Fibroblast of lung (primary cell): ENCODE measurements around the gene PILRA. TPM values are rescaled to one million over a fixed set of nuclear protein-coding genes. Genes with fewer than 3 reads are reported as not detected.

Source experiments
- DNase-seq, 2 donors: peaks; one replicate each; pipeline versions ENCODE4 v3.0.0 to v3.0.0-alpha.2; 2010; ENCODE audit warnings: low read depth in 2 of 2
- H2AFZ ChIP-seq: 2 replicates; pipeline ENCODE4 v1.5.1; 2012; ENCODE audit warnings: low read length, control low read depth, inconsistent platforms
- H3K27ac ChIP-seq: 2 replicates; pipeline ENCODE4 v1.5.1; 2011; ENCODE audit warnings: low read length, control low read depth; ENCODE audit not compliant: insufficient read depth
- H3K27me3 ChIP-seq: 2 replicates; pipeline ENCODE4 v1.5.1; 2011; ENCODE audit warnings: mild to moderate bottlenecking, low read length; ENCODE audit not compliant: control insufficient read depth, insufficient read depth
- H3K36me3 ChIP-seq: 2 replicates; pipeline ENCODE4 v1.5.1; 2011; ENCODE audit warnings: low read length; ENCODE audit not compliant: control insufficient read depth, insufficient read depth
- H3K4me1 ChIP-seq: 2 replicates; pipeline ENCODE4 v1.5.1; 2011; ENCODE audit warnings: low read length; ENCODE audit not compliant: control insufficient read depth, insufficient read depth; ENCODE audit errors: extremely low read depth
- H3K4me2 ChIP-seq: 2 replicates; pipeline ENCODE4 v1.5.1; 2011; ENCODE audit warnings: low read length, control low read depth; ENCODE audit not compliant: insufficient read depth; ENCODE audit errors: extremely low read depth
- H3K4me3 ChIP-seq, 4 experiments: fragments of 200-600 bp in 1 of 4; sonication (generic) in 1 of 4; replicated peaks in 1 of 4; 2 replicates each; pipeline ENCODE4 v1.5.1; 2011 to 2016; ENCODE audit warnings: low read length in 4 of 4, low read depth in 3 of 4, mild to moderate bottlenecking in 3 of 4, control low read depth in 2 of 4, inconsistent platforms in 1 of 4, mixed read lengths in 1 of 4; ENCODE audit not compliant: insufficient read depth in 1 of 4; ENCODE audit errors: control extremely low read depth in 1 of 4
- H3K79me2 ChIP-seq: 2 replicates; pipeline ENCODE4 v1.5.1; 2012; ENCODE audit warnings: mild to moderate bottlenecking, low read length, inconsistent platforms; ENCODE audit not compliant: control insufficient read depth, insufficient read depth
- H3K9ac ChIP-seq: 2 replicates; pipeline ENCODE4 v1.5.1; 2011; ENCODE audit warnings: mild to moderate bottlenecking, low read length, control low read depth; ENCODE audit not compliant: insufficient read depth
- H3K9me3 ChIP-seq: 2 replicates; pipeline ENCODE4 v1.5.1; 2012; ENCODE audit warnings: low read depth, low read length; ENCODE audit not compliant: control insufficient read depth, insufficient read depth
- H4K20me1 ChIP-seq: 2 replicates; pipeline ENCODE4 v1.5.1; 2011; ENCODE audit warnings: low read length; ENCODE audit not compliant: control insufficient read depth, insufficient read depth; ENCODE audit errors: extremely low read depth
- CTCF ChIP-seq, 2 donors: IDR thresholded peaks in 1 of 2; conservative IDR thresholded peaks in 1 of 2; 1 replicate in 1 of 2; 2 replicates in 1 of 2; pipeline ENCODE4 v1.5.1; 2011 to 2012; ENCODE audit warnings: low read length in 2 of 2, control low read depth in 1 of 2, inconsistent platforms in 1 of 2, low read depth in 1 of 2, mild to moderate bottlenecking in 1 of 2
- EZH2 ChIP-seq: IDR thresholded peaks from 2 replicates; pipeline ENCODE4 v1.5.1; 2012; ENCODE audit warnings: low read length, control low read depth, mild to moderate bottlenecking; ENCODE audit errors: missing control alignments
- polyA plus RNA-seq, 2 donors: library from polyadenylated mRNA; depleted of rRNA in 1 of 2; stranded (reverse) in 1 of 2; unstranded in 1 of 2; fragments of >200 nt; gene quantifications; 2 replicates each; pipeline ENCODE4 v1.2.1, GENCODE V29; 2011 to 2012; ENCODE audit warnings: missing spikeins in 1 of 2
- total RNA-seq: library from RNA; depleted of rRNA; stranded (reverse); fragments of >200 nt; gene quantifications from 2 replicates; pipeline ENCODE4 v1.2.1, GENCODE V29; 2014

Gene PILRA
- total and polyA plus RNA-seq, 2 donors (not counting 1 experiment from before 2014, with no cell fraction given): 0.15 to 0.33 TPM

GRCh38 chr7:100402241-100402640 lies 29.0 kb downstream of the PILRA start:
- DNase-seq: no peak
- Histone ChIP-seq H3K27me3 (peaks cover 2% of the 10 kb centered on the region), H3K9ac (no peak overlapping the region), H3K4me2 (no peak overlapping the region), H3K79me2 (no peaks in the 10 kb centered on the region), H3K27ac (no peak overlapping the region), H2AFZ (no peak overlapping the region), H3K4me1 (no peaks in the 10 kb centered on the region), H4K20me1 (no peaks in the 10 kb centered on the region), H3K36me3 (no peaks in the 10 kb centered on the region), H3K9me3 (no peaks in the 10 kb centered on the region), H3K4me3 (no peak overlapping the region)
- TF ChIP-seq EZH2 (no peak), CTCF (conservative IDR thresholded peaks at IDR 0.05 in 1 of 2, IDR thresholded peaks at IDR 0.05 in 1 of 2; ENCODE audit: low read depth in 1 of 2, low read length in 2 of 2) (no peak)

- Histone ChIP-seq H3K4me3 (no peak overlapping the region), H3K27me3 (peaks cover 11% of the 10 kb centered on the region), H3K4me2 (no peak overlapping the region), H3K36me3 (no peaks in the 10 kb centered on the region), H3K9ac (no peak overlapping the region), H3K27ac (no peak overlapping the region), H3K79me2 (no peaks in the 10 kb centered on the region), H3K4me1 (no peaks in the 10 kb centered on the region), H4K20me1 (no peaks in the 10 kb centered on the region), H2AFZ (no peak overlapping the region), H3K9me3 (no peaks in the 10 kb centered on the region)
- TF ChIP-seq EZH2 (no peak), CTCF (conservative IDR thresholded peaks at IDR 0.05 in 1 of 2, IDR thresholded peaks at IDR 0.05 in 1 of 2; ENCODE audit: low read depth in 1 of 2, low read length in 2 of 2) (no peak)
- DNase-seq: peak; percentile 22 to 83
Measured at GRCh38 chr7:100406767-100407166, 33.5 kb downstream of the PILRA start.

GRCh38 chr7:100407285-100408180 lies 34.2 kb downstream of the PILRA start:
- Histone ChIP-seq H3K4me3 (no peak overlapping the region), H2AFZ (no peak overlapping the region), H3K9ac (no peak overlapping the region), H3K4me1 (no peaks in the 10 kb centered on the region), H4K20me1 (no peaks in the 10 kb centered on the region), H3K4me2 (no peak overlapping the region), H3K27ac (no peak overlapping the region), H3K27me3 (peaks cover 11% of the 10 kb centered on the region), H3K9me3 (no peaks in the 10 kb centered on the region), H3K79me2 (no peaks in the 10 kb centered on the region), H3K36me3 (no peaks in the 10 kb centered on the region)
- no peak for TF ChIP-seq EZH2
- peak; percentile 73 to 83 for TF ChIP-seq CTCF (conservative IDR thresholded peaks at IDR 0.05 in 1 of 2, IDR thresholded peaks at IDR 0.05 in 1 of 2; ENCODE audit: low read depth in 1 of 2, low read length in 2 of 2)
- DNase-seq: peak; percentile 73 to 81
